HG03469 (cell line): Measurements from ENCODE around the gene ESPNL.

Experiments
- ATAC-seq: cut with Tn5 transposase; IDR thresholded peaks from one replicate; pipeline ENCODE4 v1.9.1; 2021; ENCODE audit warnings: mild to moderate bottlenecking, moderate library complexity, moderate number of reproducible peaks; ENCODE audit not compliant: unreplicated experiment

Gene ESPNL

DNA sequence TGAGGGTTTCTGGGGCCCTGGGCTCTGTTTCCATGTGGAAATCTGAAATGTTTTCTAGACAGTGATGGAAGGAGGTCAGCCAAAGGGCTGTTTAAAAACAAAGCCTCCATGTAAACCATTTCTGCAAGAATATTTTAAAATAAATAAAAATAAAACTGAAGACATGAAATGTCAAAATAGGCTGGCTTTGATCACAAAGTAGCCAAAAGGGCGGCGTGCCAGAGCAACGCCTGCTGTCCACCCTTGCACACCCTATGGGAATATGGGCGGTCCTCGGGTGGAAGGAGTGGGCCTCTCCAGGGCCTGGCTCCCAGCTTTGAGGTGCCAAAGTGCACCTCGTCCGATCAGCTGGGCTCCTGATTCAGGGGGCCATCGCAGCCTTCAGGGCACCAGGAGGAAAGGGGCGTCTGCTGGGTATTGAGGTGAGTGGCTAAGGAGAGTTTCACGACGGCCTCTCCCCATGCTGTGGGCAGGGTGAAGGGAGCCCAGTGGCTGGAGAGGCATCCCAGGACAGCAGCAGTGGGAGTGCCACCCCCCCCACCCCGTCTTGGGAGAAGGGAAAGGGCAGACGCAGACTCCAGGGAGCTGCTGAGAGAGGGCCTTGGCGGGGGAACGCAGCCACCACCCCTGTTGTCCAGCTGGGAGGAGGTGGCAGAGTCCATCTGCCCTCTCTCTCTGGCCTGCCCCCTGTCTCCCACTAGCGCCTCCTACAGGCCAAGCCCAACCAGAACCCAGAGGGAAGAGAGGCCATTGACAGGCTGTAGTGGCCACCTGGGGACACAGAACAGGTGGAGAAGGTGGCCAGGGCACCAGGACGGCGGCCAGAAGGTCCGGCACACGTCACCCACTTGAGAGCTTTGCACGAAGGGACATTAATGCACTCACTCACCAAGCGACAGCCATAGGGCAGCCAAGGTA lies 52.9 kb downstream of the ESPNL start:
- ATAC-seq: no peak

DNA sequence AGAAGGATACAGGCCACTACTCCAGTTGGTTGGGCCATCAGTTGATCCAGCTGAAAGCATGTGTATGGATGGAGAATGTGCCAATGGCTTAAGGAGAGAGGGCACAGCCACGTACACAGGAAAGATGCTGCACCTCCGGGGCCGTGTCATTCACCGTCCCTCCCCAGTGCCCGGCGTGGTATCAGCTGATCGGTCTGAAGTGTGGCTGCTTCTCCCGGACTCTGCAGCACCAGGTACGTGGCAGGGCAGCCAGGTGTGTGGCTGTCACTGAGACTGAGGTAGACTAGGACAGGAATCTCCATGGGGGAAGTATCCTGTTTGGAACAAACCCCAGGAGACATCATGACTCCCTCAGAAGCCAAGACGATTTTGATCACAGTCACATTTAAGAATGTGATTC lies 54.4 kb downstream of the ESPNL start:
- ATAC-seq: no peak

DNA sequence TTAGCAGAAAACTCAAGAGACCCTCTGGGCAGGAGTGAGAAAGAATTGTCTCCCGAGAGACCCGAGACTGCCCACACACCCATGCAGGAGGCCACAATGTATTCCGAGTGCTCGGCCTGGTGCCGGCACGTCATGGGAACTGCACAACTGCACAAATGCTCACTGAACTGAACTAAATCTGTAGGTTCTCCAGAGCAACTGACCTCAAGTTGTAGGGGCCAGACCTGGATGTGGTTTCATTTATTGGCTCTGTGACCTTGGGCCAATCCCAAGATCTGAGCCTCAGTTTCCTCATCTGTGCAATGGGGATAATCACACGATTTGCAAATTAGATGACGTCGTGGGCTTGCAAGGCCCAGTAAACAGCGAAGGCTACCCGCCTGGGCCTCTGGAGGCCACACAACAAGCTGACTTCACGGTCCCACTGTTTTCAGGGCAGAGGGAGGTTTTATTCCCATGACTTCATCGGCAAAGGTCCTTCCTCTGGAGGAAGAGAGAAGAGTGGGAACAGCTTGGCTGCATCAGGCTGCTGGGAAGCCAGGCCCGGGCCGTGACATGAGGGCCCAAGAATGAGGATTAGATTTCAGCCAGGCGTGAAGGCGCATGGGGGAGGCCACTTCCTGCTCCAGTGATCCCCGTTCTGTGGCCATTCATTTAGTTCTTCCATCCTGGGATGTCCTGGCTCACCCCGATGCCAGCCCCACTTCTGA lies 55.1 kb downstream of the ESPNL start:
- no peak for ATAC-seq

DNA sequence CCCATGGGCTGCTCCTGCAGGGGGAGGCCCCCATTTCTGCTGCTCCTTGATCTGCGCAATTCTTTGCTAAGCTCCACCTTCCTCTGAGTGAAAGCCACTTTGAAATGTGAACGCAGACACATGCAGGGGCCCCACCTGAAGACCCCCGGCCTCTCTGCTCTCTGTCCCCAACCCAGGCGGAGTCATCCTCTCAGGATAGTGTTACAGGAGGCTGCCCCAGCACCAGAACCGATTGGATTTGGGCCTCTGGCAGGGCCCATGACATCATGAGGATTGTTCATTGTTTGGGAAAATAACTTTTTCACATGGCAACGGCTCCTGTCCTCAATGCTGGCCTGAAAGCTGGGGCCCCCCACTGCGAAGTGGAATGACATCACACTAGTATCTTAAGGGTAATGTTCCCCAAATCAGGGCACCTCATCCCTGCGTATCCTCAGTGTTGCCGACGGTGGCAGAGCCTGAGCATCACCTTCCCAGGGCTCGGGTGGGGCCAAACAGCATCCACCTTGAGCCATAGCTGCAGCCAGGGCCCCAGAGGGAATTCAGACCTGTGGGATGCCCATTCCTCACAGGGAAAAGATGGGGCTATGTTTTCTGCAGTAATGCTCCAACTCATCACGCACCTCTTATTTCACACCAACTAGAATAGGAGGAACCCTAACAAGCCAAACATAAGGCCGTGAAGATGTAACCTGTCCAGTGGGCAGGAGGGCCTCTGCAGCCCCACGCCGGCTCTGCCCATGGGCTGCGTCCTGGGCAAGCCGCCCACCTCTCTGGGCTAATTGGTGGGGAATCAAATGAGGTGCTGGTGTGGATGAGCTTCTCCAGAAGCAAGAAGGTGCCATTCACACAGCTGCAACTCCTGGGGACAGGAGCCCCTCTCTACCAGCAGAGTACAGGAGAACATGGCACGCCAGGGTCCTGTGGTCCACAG lies 55.9 kb downstream of the ESPNL start:
- ATAC-seq: no peak

DNA sequence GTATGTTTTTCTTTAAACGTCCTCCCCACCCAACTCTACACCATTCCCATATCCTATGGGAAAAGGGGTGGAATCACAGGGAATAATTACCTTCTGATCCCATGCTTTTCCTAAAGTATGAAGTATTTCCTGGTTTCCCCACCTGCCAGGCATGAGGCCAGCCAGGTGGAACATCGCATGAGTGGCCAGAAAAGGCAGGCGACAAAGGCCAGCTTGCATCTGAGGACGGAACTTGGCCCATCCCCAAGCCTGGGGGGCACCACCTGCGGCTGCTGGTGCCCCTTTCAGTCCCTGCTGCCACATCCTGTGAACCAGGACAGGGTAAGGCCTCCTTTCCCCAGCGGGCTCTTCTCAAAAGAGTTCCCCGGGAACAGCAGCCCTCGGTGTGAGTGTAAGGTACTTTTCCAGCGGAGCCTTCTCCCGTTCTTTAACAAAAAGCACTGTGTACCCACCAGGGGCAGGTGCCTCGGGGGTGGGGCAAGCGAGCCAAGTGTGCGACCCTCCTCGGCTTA lies 57.4 kb downstream of the ESPNL start:
- ATAC-seq: no peak

DNA sequence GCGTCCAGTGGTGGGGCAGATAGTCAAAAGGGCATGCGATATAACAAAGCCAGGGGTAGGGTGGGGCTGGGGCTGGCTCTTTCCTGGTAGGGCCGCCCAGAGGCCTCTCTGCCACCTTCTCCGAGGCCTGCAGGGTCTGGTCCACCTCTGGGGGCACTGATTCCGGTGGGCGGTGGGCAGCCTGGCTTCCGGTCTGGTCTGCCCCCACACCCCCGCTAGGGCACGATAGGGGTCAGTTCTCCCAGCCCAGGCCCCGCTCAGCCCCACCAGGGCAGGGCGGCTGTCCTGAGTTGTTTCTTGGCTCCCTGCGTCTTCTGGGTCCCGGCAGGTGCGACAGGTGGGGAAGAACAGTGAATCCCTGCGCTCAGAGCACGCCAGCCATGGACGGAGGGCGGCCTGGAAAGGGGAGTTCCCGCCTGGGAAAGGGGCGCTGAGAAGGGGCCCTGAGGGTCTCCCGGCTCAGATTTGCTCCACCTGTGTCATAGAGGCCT lies 57.9 kb downstream of the ESPNL start:
- no peak for ATAC-seq

DNA sequence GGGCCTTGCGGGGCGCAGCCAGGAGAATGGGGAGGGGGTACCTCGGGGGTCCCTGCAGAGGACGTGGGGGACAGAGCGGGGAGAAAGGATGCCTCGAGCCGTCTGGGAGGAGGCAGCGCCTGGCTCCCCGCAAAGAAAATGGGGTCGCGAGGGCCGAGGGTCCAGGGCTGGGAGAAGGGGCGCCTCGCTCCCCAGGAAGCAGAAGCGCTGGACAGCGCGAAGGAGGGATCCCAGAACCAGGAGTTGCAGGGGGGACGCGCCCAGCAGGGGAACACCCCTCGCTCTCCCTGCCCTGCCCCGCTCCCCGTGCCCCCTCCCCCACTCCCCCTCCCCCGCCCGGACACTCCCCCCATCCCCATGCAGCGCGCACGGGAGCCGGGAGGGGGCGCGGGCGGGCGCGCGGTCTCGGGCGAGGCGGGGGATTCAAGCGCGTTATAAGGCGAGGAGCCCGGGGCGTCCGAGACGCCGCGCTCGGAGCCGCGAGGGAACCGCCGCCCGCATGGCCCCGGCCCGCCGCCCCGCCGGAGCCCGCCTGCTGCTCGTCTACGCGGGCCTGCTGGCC lies 58.5 kb downstream of the ESPNL start, which contains the start of gene ERFE:
Gene ERFE, plus strand, starts transcription at position 462 of the 562 bp plus-strand sequence. Its CDS starts 38 bp downstream, at position 500.
- no peak for ATAC-seq

DNA sequence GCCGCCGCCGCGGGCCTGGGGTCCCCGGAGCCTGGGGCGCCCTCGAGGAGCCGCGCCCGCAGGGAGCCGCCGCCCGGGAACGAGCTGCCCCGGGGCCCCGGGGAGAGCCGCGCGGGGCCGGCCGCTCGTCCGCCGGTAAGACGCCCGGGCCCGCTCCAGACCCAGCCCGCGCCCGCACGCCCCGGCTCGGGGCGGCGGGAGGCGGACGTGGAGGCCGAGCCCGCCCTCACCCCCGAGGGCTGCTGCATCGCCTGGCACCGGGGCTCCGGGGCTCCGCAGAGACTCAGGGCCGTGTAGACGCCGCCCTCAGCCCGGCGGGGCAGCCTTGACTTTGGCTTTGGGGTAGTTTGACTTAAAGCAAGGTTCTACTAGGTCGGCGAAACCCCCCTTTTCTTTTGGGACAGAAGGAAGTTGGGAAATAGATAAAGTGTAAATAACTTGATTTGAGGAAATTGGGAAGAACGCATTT lies 59.0 kb downstream of the ESPNL start:
- no peak for ATAC-seq

DNA sequence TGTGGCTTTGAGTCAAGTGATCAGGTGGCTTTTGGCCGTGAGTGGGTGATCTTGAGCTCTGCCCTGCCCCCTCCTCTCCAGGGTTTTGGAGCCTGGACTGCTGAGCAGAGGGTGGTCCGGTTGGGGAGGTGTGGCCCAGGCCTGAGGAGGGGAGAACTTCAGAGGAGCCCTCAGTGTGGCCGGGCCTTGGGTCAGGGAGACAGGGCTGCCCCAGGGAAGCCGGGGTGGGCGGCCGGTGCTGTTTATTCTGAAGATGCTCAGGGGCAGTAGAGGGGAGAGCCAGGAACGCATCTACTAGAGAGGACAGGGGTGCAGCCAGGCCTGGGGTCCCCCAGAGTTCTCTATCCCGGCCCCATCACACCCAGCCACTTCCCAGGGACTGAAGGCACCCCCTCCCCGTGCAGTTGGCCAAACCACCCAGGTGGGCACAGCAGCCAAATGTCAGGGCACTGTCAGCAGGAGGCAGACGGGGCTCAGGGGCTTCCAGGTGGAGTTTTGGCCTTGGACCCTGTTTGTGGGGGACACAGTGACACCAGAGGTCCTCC lies 59.6 kb downstream of the ESPNL start:
- no peak for ATAC-seq

DNA sequence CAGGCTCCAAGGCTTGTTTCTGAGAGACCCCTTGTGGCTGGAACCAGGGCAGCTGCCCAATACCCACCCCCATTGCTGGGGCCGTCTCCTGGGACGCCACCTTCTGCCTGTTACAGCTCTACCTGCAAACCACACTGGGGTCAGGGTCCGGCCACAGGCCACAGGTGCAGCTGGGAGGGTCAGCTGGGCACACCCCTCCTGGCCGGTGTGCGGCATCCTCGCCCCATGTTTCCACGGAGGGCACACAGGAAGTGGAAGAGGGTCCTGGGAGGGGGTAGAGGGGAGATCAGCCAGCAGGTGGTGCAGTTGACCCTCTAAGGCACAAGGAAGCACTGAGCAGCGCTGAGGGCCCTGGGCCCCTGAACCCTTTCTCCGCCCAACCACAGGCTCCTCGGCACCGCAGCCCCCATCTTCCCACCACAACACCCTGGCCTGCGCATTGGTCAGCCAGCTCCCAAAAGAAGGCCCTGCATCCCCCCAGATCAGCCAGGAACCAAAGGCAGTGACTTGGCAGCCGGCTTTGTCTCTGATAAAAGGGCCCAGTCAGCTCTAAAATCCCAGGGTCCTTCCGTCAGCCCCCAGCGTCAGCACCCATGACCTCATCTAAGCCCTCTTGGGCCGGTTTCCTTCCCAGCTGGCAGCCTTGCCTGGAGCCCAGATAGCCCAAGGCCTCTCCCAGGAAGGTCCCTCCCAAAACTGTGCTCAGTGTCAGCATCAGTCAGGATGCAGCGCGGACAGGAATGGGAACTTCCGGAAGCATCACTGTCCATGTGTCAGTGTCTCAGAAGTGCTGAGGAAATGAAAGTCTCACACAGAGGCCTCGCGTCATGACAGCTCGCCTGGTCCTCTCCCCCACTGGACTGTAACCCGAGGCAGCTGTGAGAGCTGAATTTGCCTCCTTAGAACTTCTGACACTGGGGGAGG lies 60.3 kb downstream of the ESPNL start:
- no peak for ATAC-seq

DNA sequence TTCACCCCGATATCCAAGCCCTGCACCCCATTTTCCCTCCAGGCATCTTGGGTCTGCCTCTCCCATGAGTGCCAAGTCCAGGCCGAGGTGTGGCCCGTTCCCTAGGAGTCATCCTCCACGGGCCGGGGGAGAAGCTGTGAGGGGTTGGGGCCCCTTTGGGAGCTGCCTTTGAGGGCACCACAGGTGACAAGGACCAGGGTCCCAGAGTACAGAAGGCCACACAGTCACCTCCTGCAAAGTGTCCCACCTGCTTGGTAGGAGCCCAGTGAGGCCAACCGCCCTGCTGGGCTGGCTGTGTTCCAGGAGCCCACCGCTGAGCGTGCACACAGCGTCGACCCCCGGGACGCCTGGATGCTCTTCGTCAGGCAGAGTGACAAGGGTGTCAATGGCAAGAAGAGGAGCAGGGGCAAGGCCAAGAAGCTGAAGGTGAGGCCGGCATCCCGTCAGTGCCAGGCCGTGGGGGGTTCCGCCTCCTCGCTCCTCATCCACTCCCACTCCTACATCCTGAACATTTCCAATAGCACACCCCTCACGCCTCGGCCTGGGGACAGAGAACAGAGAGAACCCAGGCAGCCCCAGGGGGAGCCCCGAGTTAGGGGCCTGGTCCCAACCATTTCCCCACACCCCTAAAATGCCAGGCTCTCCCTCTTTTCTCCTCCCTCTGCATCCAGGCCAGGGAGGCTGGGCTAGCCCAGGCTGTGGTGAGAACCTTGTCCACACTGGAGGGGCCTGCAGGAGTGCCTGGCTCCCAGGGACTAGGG lies 61.3 kb downstream of the ESPNL start:
- ATAC-seq: no peak

DNA sequence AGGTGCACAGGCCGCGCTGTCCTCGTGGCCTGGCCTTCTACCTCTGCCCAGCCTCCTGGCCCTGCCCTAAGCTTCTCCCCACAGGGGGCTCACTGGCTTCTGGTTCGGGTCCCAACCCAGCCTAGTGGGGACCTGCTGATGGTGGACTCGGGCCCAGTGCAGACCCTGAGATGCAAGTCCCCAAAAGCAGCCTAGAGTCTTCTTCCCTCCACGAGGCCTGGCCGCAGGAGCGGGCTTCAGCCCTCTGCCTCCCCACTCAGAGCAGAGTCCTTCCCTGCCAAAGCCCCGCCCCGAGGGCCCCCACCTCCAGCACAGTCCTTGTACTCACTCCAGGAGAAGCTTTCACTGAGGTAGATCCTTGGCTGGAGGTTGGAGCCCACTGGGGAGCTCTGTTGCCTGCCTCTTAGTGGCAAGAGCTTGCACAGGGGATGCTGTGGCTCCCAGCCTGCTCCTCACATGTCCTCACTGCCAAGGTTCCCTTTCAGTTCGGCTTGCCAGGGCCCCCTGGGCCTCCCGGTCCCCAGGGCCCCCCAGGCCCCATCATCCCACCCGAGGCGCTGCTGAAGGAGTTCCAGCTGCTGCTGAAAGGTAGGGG lies 62.2 kb downstream of the ESPNL start:
- no peak for ATAC-seq

DNA sequence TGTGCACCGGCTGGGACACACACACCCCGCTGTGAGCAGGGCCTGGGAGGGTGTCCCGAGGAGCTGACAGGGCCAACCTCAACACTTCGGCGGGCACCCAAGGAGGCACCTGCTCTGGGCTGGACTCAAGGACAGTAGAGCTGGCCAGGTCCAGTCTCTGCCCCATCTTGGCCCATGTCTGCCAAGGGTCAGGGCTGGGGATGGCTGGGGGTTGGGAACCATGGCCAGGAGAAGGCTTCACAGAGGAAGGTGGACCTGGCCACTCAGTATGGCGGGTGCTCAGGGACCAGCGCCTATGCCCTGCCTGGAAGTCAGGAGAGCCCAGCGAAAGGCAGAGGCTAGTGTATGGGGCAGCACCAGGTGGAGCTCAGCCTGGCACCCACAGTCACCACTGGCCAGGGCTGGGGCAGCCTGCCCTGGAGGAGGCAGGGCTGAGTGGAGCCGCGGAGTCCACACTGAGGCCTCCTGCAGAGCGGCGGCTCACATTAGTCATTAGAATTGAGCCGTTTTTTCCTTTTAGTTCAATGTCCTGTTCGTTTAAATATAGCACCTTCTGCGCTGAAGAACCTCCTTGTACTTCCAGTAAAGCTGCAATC lies 62.8 kb downstream of the ESPNL start:
- ATAC-seq: no peak

DNA sequence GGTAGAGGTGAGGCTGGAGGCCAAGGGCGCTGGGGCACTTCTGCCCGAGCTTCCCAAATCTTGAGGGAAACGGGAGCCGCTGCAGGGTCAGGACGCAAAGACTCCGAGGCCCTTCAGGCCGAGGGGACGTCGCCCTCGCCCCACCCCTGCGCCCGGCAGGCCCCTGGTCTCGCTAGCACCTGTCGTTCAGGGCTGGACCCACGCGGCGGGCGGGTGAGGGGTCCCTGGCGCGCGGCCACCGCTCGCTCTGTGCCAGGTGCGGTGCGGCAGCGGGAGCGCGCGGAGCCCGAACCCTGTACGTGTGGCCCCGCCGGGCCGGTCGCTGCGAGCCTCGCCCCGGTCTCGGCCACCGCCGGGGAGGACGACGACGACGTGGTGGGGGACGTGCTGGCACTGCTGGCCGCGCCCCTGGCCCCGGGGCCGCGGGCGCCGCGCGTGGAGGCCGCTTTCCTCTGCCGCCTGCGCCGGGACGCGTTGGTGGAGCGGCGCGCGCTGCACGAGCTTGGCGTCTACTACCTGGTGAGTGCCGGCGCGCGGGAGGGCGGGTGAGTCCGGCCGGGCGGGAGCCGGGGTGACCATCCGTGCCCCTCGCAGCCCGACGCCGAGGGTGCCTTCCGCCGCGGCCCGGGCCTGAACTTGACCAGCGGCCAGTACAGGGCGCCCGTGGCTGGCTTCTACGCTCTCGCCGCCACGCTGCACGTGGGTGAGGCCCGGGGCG lies 63.5 kb downstream of the ESPNL start:
- no peak for ATAC-seq

DNA sequence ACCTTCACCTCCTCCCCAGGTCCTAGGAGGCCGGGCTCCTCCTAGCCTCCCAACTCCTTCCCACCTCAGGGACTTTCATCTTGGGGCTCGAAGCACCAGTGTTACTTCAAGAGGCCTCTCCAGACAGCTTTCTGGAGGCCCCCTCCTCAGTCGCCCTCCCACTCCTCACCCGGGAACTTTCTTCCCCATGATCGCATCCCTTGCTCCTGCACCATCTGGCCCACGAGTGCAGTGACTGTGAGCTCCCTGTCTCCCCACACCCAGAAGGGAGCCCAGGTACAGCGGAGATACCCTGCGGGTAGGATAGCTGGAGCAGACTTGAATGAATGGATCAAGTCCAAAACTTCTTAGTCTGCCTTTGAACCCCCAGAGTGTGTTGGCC lies 64.8 kb downstream of the ESPNL start:
- ATAC-seq: no peak

DNA sequence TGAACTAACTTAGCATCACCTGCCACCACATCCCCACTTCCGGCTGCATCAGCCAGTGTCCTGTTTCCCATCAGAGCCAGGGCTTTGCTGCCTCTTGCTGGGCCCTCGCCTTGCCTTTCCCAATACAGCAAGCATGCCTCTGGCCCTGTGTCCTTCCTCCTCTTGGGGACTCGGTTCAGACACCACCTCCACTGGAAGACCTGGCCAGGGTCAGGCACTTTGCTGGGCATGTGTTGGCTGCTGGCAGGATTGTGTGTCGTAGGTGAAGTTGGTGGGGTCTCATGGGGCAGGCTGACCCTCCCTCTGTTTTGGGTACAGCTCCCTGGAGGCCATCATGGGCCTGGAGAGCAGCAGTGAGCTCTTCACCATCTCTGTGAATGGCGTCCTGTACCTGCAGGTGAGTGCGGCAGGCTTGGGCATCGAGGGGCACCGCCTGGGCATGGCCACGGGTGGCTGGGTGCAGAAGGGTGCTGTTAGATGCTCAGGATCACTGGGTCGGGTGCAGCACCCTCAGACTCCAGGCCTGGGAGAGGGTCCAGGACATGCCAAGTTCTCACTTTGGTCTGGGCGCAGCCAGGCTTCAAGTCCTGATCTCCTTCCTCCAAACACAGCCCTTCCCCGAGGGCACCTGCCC lies 65.3 kb downstream of the ESPNL start:
- ATAC-seq: no peak
